GM10847 (cell line): ENCODE measurements around the gene TFB2M.

Experiments
- POLR2A ChIP-seq: IDR thresholded peaks from 2 replicates; pipeline ENCODE4 v1.6.1; 2011; ENCODE audit not compliant: insufficient read length; ENCODE audit errors: extremely low read depth

Gene TFB2M

GRCh38 chr1:246566128-246566812 lies at the start of gene TFB2M, which contains the start of gene CNST:
Gene TFB2M, minus strand, starts transcription at chr1:246566261. Its CDS starts 123 bp downstream, at chr1:246566138.
Gene CNST, plus strand, starts transcription at chr1:246566456. Its CDS starts 25,107 bp downstream, at chr1:246591563.
- peak; percentile 59 for TF ChIP-seq POLR2A

- no peak for TF ChIP-seq POLR2A
Measured at GRCh38 chr1:246613096-246613758, 47.2 kb upstream of the TFB2M start.

- no peak for TF ChIP-seq POLR2A
Measured at GRCh38 chr1:246609632-246610031, 43.6 kb upstream of the TFB2M start.

GRCh38 chr1:246608616-246609376 lies 42.7 kb upstream of the TFB2M start:
- TF ChIP-seq POLR2A: no peak

- no peak for TF ChIP-seq POLR2A
Measured at GRCh38 chr1:246607462-246607861, 41.4 kb upstream of the TFB2M start.

- TF ChIP-seq POLR2A: no peak
Measured at GRCh38 chr1:246602194-246602593, 36.1 kb upstream of the TFB2M start.

GRCh38 chr1:246600579-246600978 lies 34.5 kb upstream of the TFB2M start:
- TF ChIP-seq POLR2A: no peak

GRCh38 chr1:246599315-246599714 lies 33.3 kb upstream of the TFB2M start:
- no peak for TF ChIP-seq POLR2A

- TF ChIP-seq POLR2A: no peak
Measured at GRCh38 chr1:246597971-246598370, 31.9 kb upstream of the TFB2M start.

- TF ChIP-seq POLR2A: no peak
Measured at GRCh38 chr1:246597340-246597739, 31.3 kb upstream of the TFB2M start.

- TF ChIP-seq POLR2A: no peak
Measured at GRCh38 chr1:246595146-246595545, 29.1 kb upstream of the TFB2M start.

- TF ChIP-seq POLR2A: no peak
Measured at GRCh38 chr1:246592695-246593094, 26.6 kb upstream of the TFB2M start.

GRCh38 chr1:246591958-246592357 lies 25.9 kb upstream of the TFB2M start:
- TF ChIP-seq POLR2A: no peak

GRCh38 chr1:246591504-246591903 lies 25.4 kb upstream of the TFB2M start:
- no peak for TF ChIP-seq POLR2A

GRCh38 chr1:246591047-246591446 lies 25.0 kb upstream of the TFB2M start:
- TF ChIP-seq POLR2A: no peak
